ENCODE data around the gene SEL1L.

SEL1L gene

DNA sequence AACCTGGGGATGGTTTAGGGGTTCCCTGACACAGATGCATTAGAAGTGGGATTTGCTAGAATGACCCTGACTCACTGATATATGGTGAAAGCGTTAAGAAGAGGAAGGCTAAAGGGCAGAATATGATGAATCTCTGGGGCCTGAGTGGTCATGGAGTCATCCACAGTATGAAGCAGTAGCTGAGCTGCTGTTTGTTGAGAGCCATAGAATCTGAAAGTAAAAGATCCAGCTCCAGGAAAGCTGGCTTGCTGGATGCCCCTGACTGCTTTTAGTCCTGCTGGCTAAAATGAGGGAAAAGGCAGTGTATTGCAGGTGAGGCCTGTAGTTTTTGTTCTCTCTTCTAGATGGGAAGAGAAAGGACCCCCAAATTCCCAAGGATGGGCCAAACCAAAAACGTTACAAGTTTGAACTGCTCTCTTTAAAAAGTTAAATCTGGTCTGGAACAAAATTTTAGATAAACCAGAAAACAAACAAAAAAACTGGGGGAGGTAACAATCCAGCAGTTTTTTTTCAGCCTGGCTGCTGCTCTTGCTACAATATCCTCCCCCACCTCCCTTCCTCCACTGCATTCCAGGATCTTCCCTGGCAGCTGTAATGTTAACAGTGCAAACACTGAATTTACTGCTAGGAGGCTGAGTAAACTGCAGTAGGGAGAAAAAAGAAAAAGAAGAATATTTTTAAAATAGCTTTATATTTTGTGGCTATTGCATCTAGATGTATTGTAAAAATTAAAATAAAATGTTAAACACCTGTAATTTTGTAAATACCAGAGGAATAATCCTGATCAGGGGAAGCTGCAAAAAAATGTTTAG lies 16.5 kb downstream of the SEL1L start:
- TF ChIP-seq REST (IDR thresholded peaks at IDR 0.05; ENCODE audit: insufficient read depth in 1 of 2, low read depth in 2 of 2, low read length in 2 of 2) (no peak), SIN3A (IDR thresholded peaks at IDR 0.05; ENCODE audit: borderline replicate concordance, insufficient read depth, low read length) (no peak), FOXP2 (optimal IDR thresholded peaks at IDR 0.05; ENCODE audit: borderline replicate concordance, extremely low read depth, extremely low read length, insufficient read depth) (no peak), POLR2AphosphoS5 (IDR thresholded peaks at IDR 0.05; ENCODE audit: low read depth, low read length) (no peak), TAF1 (IDR thresholded peaks at IDR 0.05; ENCODE audit: borderline replicate concordance, insufficient read depth, low read length) (no peak)

GRCh38 chr14:81511111-81511904 lies 22.3 kb downstream of the SEL1L start:
- TF ChIP-seq POLR2AphosphoS5 (IDR thresholded peaks at IDR 0.05; ENCODE audit: low read depth, low read length) (no peak), FOXP2 (optimal IDR thresholded peaks at IDR 0.05; ENCODE audit: borderline replicate concordance, extremely low read depth, extremely low read length, insufficient read depth) (no peak), TAF1 (IDR thresholded peaks at IDR 0.05; ENCODE audit: borderline replicate concordance, insufficient read depth, low read length) (no peak), REST (IDR thresholded peaks at IDR 0.05; ENCODE audit: insufficient read depth in 1 of 2, low read depth in 2 of 2, low read length in 2 of 2) (no peak), SIN3A (IDR thresholded peaks at IDR 0.05; ENCODE audit: borderline replicate concordance, insufficient read depth, low read length) (no peak)

DNA sequence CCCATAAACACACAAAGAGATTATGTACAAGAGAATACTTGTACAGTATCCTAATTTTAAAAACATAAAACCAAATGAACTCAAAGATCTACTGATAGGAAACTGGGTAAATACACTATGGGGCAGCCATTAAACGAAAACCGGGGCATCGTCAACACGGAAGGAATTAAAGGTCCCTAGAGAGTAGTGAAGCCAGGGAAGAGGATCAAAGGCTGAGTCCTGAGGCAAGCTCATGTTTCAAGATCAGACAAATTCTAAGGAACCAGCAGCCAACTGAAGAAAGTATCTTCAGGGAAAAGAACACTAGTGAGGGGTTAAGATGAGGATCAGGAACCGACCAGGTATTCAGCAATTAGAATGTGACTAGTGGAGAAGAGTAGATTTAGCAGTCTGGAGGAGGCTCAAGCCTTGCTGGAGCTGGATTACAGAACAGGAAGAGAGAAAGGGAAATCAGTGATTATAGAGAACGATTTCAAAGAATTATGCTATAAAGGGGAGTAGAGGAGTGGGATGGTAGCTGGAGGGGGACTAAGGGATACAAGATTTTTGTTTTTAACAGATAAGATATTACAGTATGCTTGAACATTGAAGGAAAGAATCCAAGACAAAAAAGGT lies 23.7 kb downstream of the SEL1L start:
- TF ChIP-seq POLR2AphosphoS5 (IDR thresholded peaks at IDR 0.05; ENCODE audit: low read depth, low read length) = no peak
- TF ChIP-seq REST (IDR thresholded peaks at IDR 0.05; ENCODE audit: insufficient read depth in 1 of 2, low read depth in 2 of 2, low read length in 2 of 2) = no peak
- no peak for TF ChIP-seq SIN3A (IDR thresholded peaks at IDR 0.05; ENCODE audit: borderline replicate concordance, insufficient read depth, low read length)
- TF ChIP-seq TAF1 (IDR thresholded peaks at IDR 0.05; ENCODE audit: borderline replicate concordance, insufficient read depth, low read length) = no peak
- no peak for TF ChIP-seq FOXP2 (optimal IDR thresholded peaks at IDR 0.05; ENCODE audit: borderline replicate concordance, extremely low read depth, extremely low read length, insufficient read depth)

- TF ChIP-seq SIN3A (IDR thresholded peaks at IDR 0.05; ENCODE audit: borderline replicate concordance, insufficient read depth, low read length) = no peak
- TF ChIP-seq TAF1 (IDR thresholded peaks at IDR 0.05; ENCODE audit: borderline replicate concordance, insufficient read depth, low read length) = no peak
- no peak for TF ChIP-seq POLR2AphosphoS5 (IDR thresholded peaks at IDR 0.05; ENCODE audit: low read depth, low read length)
- TF ChIP-seq FOXP2 (optimal IDR thresholded peaks at IDR 0.05; ENCODE audit: borderline replicate concordance, extremely low read depth, extremely low read length, insufficient read depth) = no peak
- TF ChIP-seq REST (IDR thresholded peaks at IDR 0.05; ENCODE audit: insufficient read depth in 1 of 2, low read depth in 2 of 2, low read length in 2 of 2) = no peak
Measured at GRCh38 chr14:81509321-81509720, 24.3 kb downstream of the SEL1L start.

Data from PFSK-1 (cell line).